ENCODE data around the gene FOXO3.
A peak's percentile ranks its signal among the peaks of the same experiment; 100 is the strongest.
"Not testable (repeated sequence)": the region's sequence is repeated elsewhere in the genome, so short reads cannot be mapped to it uniquely, and the experiment has no call there.

FOXO3 gene

GRCh38 chr6:108556250-108556649 is 4.5 kb upstream of the FOXO3 start:
- no peak for DNase-seq (ENCODE audit: low read depth)

- DNase-seq (ENCODE audit: low read depth) = peak; percentile 19
Observed at GRCh38 chr6:108556866-108557493, 3.7 kb upstream of the FOXO3 start.

GRCh38 chr6:108557494-108558371 is 3.0 kb upstream of the FOXO3 start:
- DNase-seq (ENCODE audit: low read depth) = peak; percentile 79

GRCh38 chr6:108558372-108559096 is 2.2 kb upstream of the FOXO3 start:
- peak; percentile 100 for DNase-seq (ENCODE audit: low read depth)

GRCh38 chr6:108559097-108559883 is 1.4 kb upstream of the FOXO3 start:
- peak; percentile 86 for DNase-seq (ENCODE audit: low read depth)

- DNase-seq (ENCODE audit: low read depth) = peak; percentile 83
Observed at GRCh38 chr6:108559884-108560462, 744 bp upstream of the FOXO3 start.

- not testable (repeated sequence) for DNase-seq (ENCODE audit: low read depth)
Observed at GRCh38 chr6:108561309-108561647, 561 bp downstream of the FOXO3 start.

- peak; percentile 53 for DNase-seq (ENCODE audit: low read depth)
Observed at GRCh38 chr6:108561742-108562502, 1.2 kb downstream of the FOXO3 start.

GRCh38 chr6:108562503-108562993 is 1.8 kb downstream of the FOXO3 start:
- DNase-seq (ENCODE audit: low read depth) = peak; percentile 92

GRCh38 chr6:108563292-108563691 is 2.6 kb downstream of the FOXO3 start:
- no peak for DNase-seq (ENCODE audit: low read depth)

GRCh38 chr6:108564178-108564577 is 3.5 kb downstream of the FOXO3 start:
- DNase-seq (ENCODE audit: low read depth) = peak; percentile 98

GRCh38 chr6:108565091-108565766 is 4.5 kb downstream of the FOXO3 start:
- DNase-seq (ENCODE audit: low read depth) = peak; percentile 70

- peak; percentile 87 for DNase-seq (ENCODE audit: low read depth)
Observed at GRCh38 chr6:108565893-108566292, 5.2 kb downstream of the FOXO3 start.

GRCh38 chr6:108566406-108566805 is 5.7 kb downstream of the FOXO3 start:
- no peak for DNase-seq (ENCODE audit: low read depth)

- DNase-seq (ENCODE audit: low read depth) = no peak
Observed at GRCh38 chr6:108568101-108568500, 7.4 kb downstream of the FOXO3 start.

- DNase-seq (ENCODE audit: low read depth) = no peak
Observed at GRCh38 chr6:108568551-108569305, 8.0 kb downstream of the FOXO3 start.

GRCh38 chr6:108570517-108570916 is 9.8 kb downstream of the FOXO3 start:
- DNase-seq (ENCODE audit: low read depth) = peak; percentile 45

GRCh38 chr6:108574457-108575141 is 13.9 kb downstream of the FOXO3 start:
- no peak for DNase-seq (ENCODE audit: low read depth)

Measured in ELR (cell line).